Renal cortex interstitium (tissue), 11 donors: ENCODE measurements around the gene MVD. TPM values are rescaled to one million over a fixed set of nuclear protein-coding genes. Genes with fewer than 3 reads are reported as not detected.

Source experiments
- DNase-seq, 11 donors: peaks; one replicate each; pipeline ENCODE4 v3.0.0-alpha.2; 2013; ENCODE audit warnings: low read depth in 9 of 11, low spot score in 4 of 11; ENCODE audit errors: extremely low read depth in 1 of 11
- polyA plus RNA-seq, 3 donors: library from polyadenylated mRNA; unstranded; fragments of 120-200 nt; gene quantifications; one replicate each; pipeline ENCODE4 v1.2.1, GENCODE V29; 2013; ENCODE audit not compliant: insufficient read length in 3 of 3

The MVD gene
- polyA plus RNA-seq, 3 donors, result 27.9 to 43.7 (median 39.8) TPM

GRCh38 chr16:88605186-88606147 lies 57.4 kb downstream of the MVD start:
- DNase-seq, result no peak

- no peak for DNase-seq
Measured at GRCh38 chr16:88602091-88602490, 60.8 kb downstream of the MVD start.

Other genes with a start within 250 kb of the MVD start
- 1 to 10 TPM; 2.1 to 5.7 (median 4.6) TPM for gene ZFPM1, start 209.8 kb downstream of the MVD start, polyA plus RNA-seq
- 10 to 100 TPM; 35.8 to 43.3 (median 40.5) TPM for gene ZC3H18, start 92.7 kb downstream of the MVD start, polyA plus RNA-seq
- gene IL17C, start 24.5 kb downstream of the MVD start, polyA plus RNA-seq, result not detected
- 100 to 1,000 TPM in 2 of 3 donors, 10 to 100 TPM in 1; 92.4 to 157 (median 142) TPM for gene CYBA, start 12.0 kb downstream of the MVD start, polyA plus RNA-seq
- under 1 TPM; 0.59 to 0.94 (median 0.78) TPM for gene SNAI3, start 23.4 kb upstream of the MVD start, polyA plus RNA-seq
- 10 to 100 TPM; 14.5 to 22.4 (median 20.1) TPM for gene RNF166, start 43.3 kb upstream of the MVD start, polyA plus RNA-seq
- 10 to 100 TPM; 10.1 to 17.8 (median 13.3) TPM for gene CTU2, start 43.4 kb upstream of the MVD start, polyA plus RNA-seq
- 10 to 100 TPM; 31.6 to 70.3 (median 48.9) TPM for gene PIEZO1, start 122.1 kb upstream of the MVD start, polyA plus RNA-seq
- 10 to 100 TPM; 11.3 to 23.2 (median 19.1) TPM for gene CDT1, start 140.7 kb upstream of the MVD start, polyA plus RNA-seq
- gene APRT, start 148.8 kb upstream of the MVD start, polyA plus RNA-seq, result 100 to 1,000 TPM in 1 of 3 donors, 10 to 100 TPM in 2; 70.7 to 114 (median 97.3) TPM
- 10 to 100 TPM; 17.6 to 27.3 (median 26.8) TPM for gene GALNS, start 193.9 kb upstream of the MVD start, polyA plus RNA-seq
- 10 to 100 TPM; 63.0 to 85.3 (median 76.6) TPM for gene TRAPPC2L, start 194.0 kb upstream of the MVD start, polyA plus RNA-seq
- not detected for gene PABPN1L, start 203.6 kb upstream of the MVD start, polyA plus RNA-seq